Lung (tissue), 12 donors: ENCODE results near the gene SLC18A3. TPM values are rescaled to one million over a fixed set of nuclear protein-coding genes. Genes with fewer than 3 reads are reported as not detected.

Experiments
- ATAC-seq: fragments of 200-7000 bp; cut with Tn5 transposase; one replicate; pipeline ENCODE4 v1.9.1; 2020; ENCODE audit warnings: moderate number of reproducible peaks; ENCODE audit not compliant: insufficient read depth, low FRiP score
- DNase-seq, 3 donors: peaks; one replicate each; pipeline ENCODE4 v3.0.0-alpha.2; 2013 to 2017
- H3K27ac ChIP-seq, 2 donors: one replicate each; pipeline ENCODE4 v1.5.1; 2013; ENCODE audit warnings: mild to moderate bottlenecking in 2 of 2, moderate library complexity in 2 of 2, control low read depth in 1 of 2, inconsistent platforms in 1 of 2, low read depth in 1 of 2, low read length in 1 of 2
- H3K27me3 ChIP-seq, 3 donors: one replicate each; pipeline ENCODE4 v1.5.1; 2013; ENCODE audit warnings: low read length in 2 of 3; ENCODE audit not compliant: control insufficient read depth in 3 of 3, insufficient read depth in 3 of 3
- H3K36me3 ChIP-seq, 4 donors: one replicate each; pipeline ENCODE4 v1.5.1; 2013; ENCODE audit warnings: low read length in 4 of 4, mild to moderate bottlenecking in 1 of 4, moderate library complexity in 1 of 4; ENCODE audit not compliant: control insufficient read depth in 4 of 4, insufficient read depth in 4 of 4
- H3K4me1 ChIP-seq, 5 donors: one replicate each; pipeline ENCODE4 v1.5.1; 2013; ENCODE audit warnings: low read length in 5 of 5, mild to moderate bottlenecking in 2 of 5, moderate library complexity in 1 of 5; ENCODE audit not compliant: control insufficient read depth in 5 of 5, insufficient read depth in 5 of 5
- H3K4me3 ChIP-seq: one replicate; pipeline ENCODE4 v1.5.1; 2013; ENCODE audit warnings: mild to moderate bottlenecking, control low read depth, moderate library complexity
- H3K9ac ChIP-seq, 2 donors: one replicate each; pipeline ENCODE4 v1.5.1; 2013; ENCODE audit warnings: low read length in 2 of 2, control low read depth in 1 of 2; ENCODE audit not compliant: insufficient read depth in 1 of 2
- H3K9me3 ChIP-seq, 4 donors: one replicate each; pipeline ENCODE4 v1.5.1; 2013; ENCODE audit warnings: low read length in 3 of 4, mild to moderate bottlenecking in 1 of 4, moderate library complexity in 1 of 4; ENCODE audit not compliant: control insufficient read depth in 4 of 4, insufficient read depth in 3 of 4
- WGBS, 2 donors: extraction: QIAGEN DNeasy Blood & Tissue Kit; methylation state at CpG; one replicate each; pipeline ENCODE4 v1.1.7; 2013; 5-methylcytosine and 5-hydroxymethylcytosine counted together
- polyA plus RNA-seq, 2 donors: library from polyadenylated mRNA; stranded (reverse); fragments of 200-250 nt; gene quantifications; one replicate each; pipeline ENCODE4 v1.2.1, GENCODE V29; 2013
- total RNA-seq, 2 donors: library from RNA; depleted of rRNA in 1 of 2; stranded (reverse); fragments of >200 nt in 1 of 2; gene quantifications; one replicate each; pipeline ENCODE4 v1.2.1, GENCODE V29; 2014 to 2021
- TF ChIP-seq, protein P1 (sequence below): IDR thresholded peaks from 2 replicates; pipeline ENCODE4 v1.5.1; 2012; ENCODE audit warnings: mild to moderate bottlenecking; ENCODE audit errors: control extremely low read depth, extremely low read depth
- donor health status: control.
- donor health status: control.
- donor health status: Bipolar disorder and iron deficiency.
- donor health status: healthy.
- donor health status: DM: yes; HTN: yes; CAD: no.

SLC18A3 gene
- total and polyA plus RNA-seq, 4 donors: not detected

DNA sequence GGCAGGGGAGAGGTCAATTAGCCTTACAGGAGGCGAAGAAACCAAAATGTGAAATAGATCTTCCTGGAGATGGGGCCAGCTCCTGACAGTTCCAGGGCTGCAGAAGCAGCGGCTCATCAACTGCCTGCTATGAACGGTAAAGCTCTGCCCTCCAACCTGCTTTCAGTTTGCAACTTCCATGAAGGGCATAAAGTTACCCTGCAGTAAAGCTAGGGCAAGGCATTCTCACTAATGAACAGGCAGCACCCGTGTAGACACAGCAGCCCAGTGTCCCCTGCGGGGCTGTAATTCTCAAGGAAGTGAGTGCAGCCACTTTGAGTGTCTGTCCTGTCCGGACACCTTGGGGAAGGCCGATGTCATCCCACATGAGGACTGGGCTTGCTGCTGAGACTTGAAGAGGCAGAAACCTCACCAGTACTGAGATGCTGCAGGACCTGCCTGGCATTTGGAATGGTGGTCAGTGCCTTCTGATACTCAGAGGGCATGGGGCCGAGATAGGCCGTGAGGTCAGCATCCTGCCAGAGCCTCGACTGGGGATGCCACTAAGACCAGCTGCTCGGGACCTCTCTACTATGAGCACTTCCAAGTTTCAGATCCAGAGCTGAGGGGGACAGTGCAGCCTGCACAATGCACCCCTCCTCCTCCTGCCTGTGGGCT lies 43.3 kb downstream of the SLC18A3 start:
- Histone ChIP-seq H3K27ac (no peak overlapping the region), H3K9ac (no peak overlapping the region), H3K4me3 (no peak overlapping the region), H3K9me3 (no peaks in the 10 kb centered on the region), H3K4me1 (no peaks in the 10 kb centered on the region), H3K27me3 (no peaks in the 10 kb centered on the region), H3K36me3 (no peaks in the 10 kb centered on the region)
- ATAC-seq (no peak), DNase-seq (no peak)
- TF ChIP-seq, protein P1, sequence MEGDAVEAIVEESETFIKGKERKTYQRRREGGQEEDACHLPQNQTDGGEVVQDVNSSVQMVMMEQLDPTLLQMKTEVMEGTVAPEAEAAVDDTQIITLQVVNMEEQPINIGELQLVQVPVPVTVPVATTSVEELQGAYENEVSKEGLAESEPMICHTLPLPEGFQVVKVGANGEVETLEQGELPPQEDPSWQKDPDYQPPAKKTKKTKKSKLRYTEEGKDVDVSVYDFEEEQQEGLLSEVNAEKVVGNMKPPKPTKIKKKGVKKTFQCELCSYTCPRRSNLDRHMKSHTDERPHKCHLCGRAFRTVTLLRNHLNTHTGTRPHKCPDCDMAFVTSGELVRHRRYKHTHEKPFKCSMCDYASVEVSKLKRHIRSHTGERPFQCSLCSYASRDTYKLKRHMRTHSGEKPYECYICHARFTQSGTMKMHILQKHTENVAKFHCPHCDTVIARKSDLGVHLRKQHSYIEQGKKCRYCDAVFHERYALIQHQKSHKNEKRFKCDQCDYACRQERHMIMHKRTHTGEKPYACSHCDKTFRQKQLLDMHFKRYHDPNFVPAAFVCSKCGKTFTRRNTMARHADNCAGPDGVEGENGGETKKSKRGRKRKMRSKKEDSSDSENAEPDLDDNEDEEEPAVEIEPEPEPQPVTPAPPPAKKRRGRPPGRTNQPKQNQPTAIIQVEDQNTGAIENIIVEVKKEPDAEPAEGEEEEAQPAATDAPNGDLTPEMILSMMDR: no peak
- 78 to 84% methylated on average over 11 of the region's 11 CpGs for WGBS, 2 donors

DNA sequence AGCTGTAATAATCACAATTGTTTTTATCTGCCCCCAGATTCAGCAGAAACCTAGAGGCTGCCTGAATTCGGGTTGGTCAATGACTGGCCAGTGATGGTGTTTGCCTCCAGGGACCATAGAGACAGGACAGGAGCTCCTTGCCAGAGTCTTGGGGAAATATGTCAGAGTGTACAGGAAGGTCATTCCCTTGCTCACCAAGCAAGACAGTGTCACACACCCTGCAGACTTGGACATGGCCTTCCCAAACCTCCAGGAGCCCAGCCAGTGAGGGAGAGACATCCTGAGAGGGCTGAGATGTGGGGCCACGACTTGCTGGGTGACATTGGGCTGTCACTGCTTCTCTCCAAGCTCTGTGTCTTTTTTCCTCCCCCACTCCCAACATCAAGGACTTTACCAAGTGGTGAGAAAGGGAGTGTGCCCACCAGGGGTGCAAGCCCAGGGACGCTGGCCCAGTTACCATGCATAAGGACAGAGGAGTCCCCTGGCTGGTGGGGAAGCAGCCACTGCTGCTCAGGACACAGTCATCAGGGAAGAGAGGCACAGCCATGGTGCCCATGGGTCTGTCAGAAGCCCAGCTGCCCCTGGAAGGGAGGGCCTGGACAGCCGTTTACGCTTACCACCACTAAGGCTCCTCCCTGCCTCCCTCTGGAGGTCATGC lies 44.1 kb downstream of the SLC18A3 start:
- H3K4me1 ChIP-seq: no peaks in the 10 kb centered on the region
- TF ChIP-seq, protein P1: no peak
- H3K27ac ChIP-seq: no peak overlapping the region
- no peak overlapping the region for H3K9ac ChIP-seq
- no peaks in the 10 kb centered on the region for H3K36me3 ChIP-seq
- ATAC-seq: no peak
- no peaks in the 10 kb centered on the region for H3K9me3 ChIP-seq
- no peak overlapping the region for H3K4me3 ChIP-seq
- DNase-seq: no peak
- no peaks in the 10 kb centered on the region for H3K27me3 ChIP-seq
- WGBS, 2 donors: 51 to 60% methylated on average over 5 of the region's 5 CpGs

DNA sequence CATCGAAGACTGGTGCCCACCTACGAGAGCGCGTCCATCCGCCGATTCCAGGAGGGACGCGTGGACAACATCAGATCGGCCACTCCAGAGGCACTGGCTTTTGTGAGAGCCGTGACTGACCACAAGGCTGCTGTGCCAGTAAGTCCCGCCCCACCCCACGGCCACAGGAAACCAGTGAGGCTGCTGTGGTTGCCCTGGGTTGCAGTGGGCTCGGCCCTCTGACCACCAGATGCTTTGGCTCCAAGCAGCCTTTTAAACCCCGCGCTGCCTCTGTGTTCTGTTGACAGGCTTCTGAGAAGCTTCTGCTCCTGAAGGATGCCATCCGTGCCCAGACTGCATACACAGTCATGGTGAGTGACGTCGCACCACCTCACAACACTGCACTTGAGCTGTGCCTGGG lies 45.0 kb downstream of the SLC18A3 start:
- peaks cover 0 to 4% (median 0%) of the 10 kb centered on the region in 4 donors for H3K9me3 ChIP-seq
- H3K4me1 ChIP-seq: no peaks in the 10 kb centered on the region
- no peak for ATAC-seq
- DNase-seq: no peak
- WGBS, 2 donors: 77 to 83% methylated on average over 18 of the region's 18 CpGs
- H3K27me3 ChIP-seq: no peaks in the 10 kb centered on the region
- no peak overlapping the region for H3K27ac ChIP-seq
- no peaks in the 10 kb centered on the region for H3K36me3 ChIP-seq
- no peak overlapping the region for H3K4me3 ChIP-seq
- H3K9ac ChIP-seq: no peak overlapping the region
- TF ChIP-seq, protein P1: no peak
